Prostate gland (tissue), 2 donors: ENCODE data around the gene GATA5. TPM values are rescaled to one million over a fixed set of nuclear protein-coding genes. Genes with fewer than 3 reads are reported as not detected.

Experiments used
- DNase-seq: peaks from one replicate; pipeline ENCODE4 v3.0.0-alpha.2; 2019; ENCODE audit warnings: low spot score
- H3K27ac ChIP-seq, 2 donors: fragments of 200-600 bp; sonication (generic); 2 replicates each; pipeline ENCODE4 v1.5.1; 2017 to 2019
- H3K27me3 ChIP-seq: fragments of 200-600 bp; sonication (generic); replicated peaks from 2 replicates; pipeline ENCODE4 v1.5.1; 2019; ENCODE audit not compliant: insufficient read depth
- H3K36me3 ChIP-seq, 2 donors: fragments of 200-600 bp; sonication (generic); 1 replicate in 1 of 2; 2 replicates in 1 of 2; pipeline versions ENCODE4 v1.5.1 to v1.8.1; 2017 to 2019
- H3K4me1 ChIP-seq: fragments of 200-600 bp; sonication (generic); replicated peaks from 2 replicates; pipeline ENCODE4 v1.5.1; 2019
- H3K4me3 ChIP-seq, 2 donors: fragments of 200-600 bp; sonication (generic); 2 replicates each; pipeline ENCODE4 v1.5.1; 2017 to 2019
- H3K9me3 ChIP-seq: fragments of 200-600 bp; sonication (generic); 2 replicates; pipeline ENCODE4 v1.5.1; 2017
- CTCF ChIP-seq, 4 experiments: fragments of 200-600 bp in 2 of 4; fragments of 450-650 bp in 2 of 4; sonication (generic) in 2 of 4; IDR thresholded peaks; 1 replicate in 3 of 4; 2 replicates in 1 of 4; pipeline ENCODE4 v1.5.1; 2016 to 2019; ENCODE audit warnings: antibody characterized with exemption in 4 of 4, mild to moderate bottlenecking in 2 of 4, moderate library complexity in 2 of 4
- POLR2A ChIP-seq: fragments of 450-650 bp; IDR thresholded peaks from one replicate; pipeline ENCODE4 v1.6.1; 2016; ENCODE audit warnings: antibody characterized with exemption, mild to moderate bottlenecking
- POLR2AphosphoS5 ChIP-seq: sonication (generic); formaldehyde crosslinking; IDR thresholded peaks from one replicate; pipeline ENCODE4 v1.6.1; 2017; ENCODE audit warnings: antibody characterized with exemption
- WGBS: methylation state at CpG from one replicate; pipeline ENCODE4 v1.1.5; 2018; 5-methylcytosine and 5-hydroxymethylcytosine counted together
- intact Hi-C: fragments of 100-400 bp; cut with DNase I; formaldehyde crosslinking; loops from one replicate; pipeline ENCODE4 v1.14.2; 2022
- total RNA-seq, 2 donors: library from RNA; depleted of rRNA; stranded (reverse); fragments of >200 nt; gene quantifications; one replicate each; pipeline ENCODE4 v1.1.0, GENCODE V29; 2016

GATA5 gene
- total RNA-seq, 2 donors from 2014 or later: 1.3 to 53.7 TPM

GRCh38 chr20:62508641-62509051 is 32.9 kb upstream of the GATA5 start:
- no peaks in the 10 kb centered on the region for H3K27me3 ChIP-seq
- WGBS: 55% methylated on average over 6 of the region's 6 CpGs
- no peak overlapping the region for H3K27ac ChIP-seq
- no peak overlapping the region for H3K4me3 ChIP-seq
- no peaks in the 10 kb centered on the region for H3K4me1 ChIP-seq
- H3K9me3 ChIP-seq: no peaks in the 10 kb centered on the region
- no peak for DNase-seq
- TF ChIP-seq POLR2AphosphoS5 (no peak), POLR2A (no peak)
- H3K36me3 ChIP-seq: no peaks in the 10 kb centered on the region
- intact Hi-C loops: loop anchor here (10.0 kb wide), 1 partner anchor 296 kb away; the partner anchor contains the start of gene OGFR

- 81% methylated on average over 18 of the region's 22 CpGs for WGBS
These were observed 32.3 kb upstream of the GATA5 start for GRCh38 chr20:62507991-62508640.

GRCh38 chr20:62507323-62507722 is 31.5 kb upstream of the GATA5 start:
- WGBS: 63% methylated on average over 7 of the region's 7 CpGs
- intact Hi-C loops: loop anchor here (10.0 kb wide), 1 partner anchor 297 kb away; the partner anchor contains the start of gene OGFR
- no peaks in the 10 kb centered on the region for H3K9me3 ChIP-seq

More at GRCh38 chr20:62507991-62508640, 32.3 kb upstream of the GATA5 start:
- TF ChIP-seq CTCF (IDR thresholded peaks at IDR 0.05): no peak
- TF ChIP-seq POLR2A: no peak
- no peak for TF ChIP-seq POLR2AphosphoS5
- no peaks in the 10 kb centered on the region for H3K4me1 ChIP-seq
- intact Hi-C loops: loop anchor here (10.0 kb wide), 1 partner anchor 297 kb away; the partner anchor contains the start of gene OGFR
- H3K27ac ChIP-seq: no peak overlapping the region
- H3K36me3 ChIP-seq: no peaks in the 10 kb centered on the region
- no peaks in the 10 kb centered on the region for H3K9me3 ChIP-seq
- H3K4me3 ChIP-seq: no peak overlapping the region
- H3K27me3 ChIP-seq: no peaks in the 10 kb centered on the region
- DNase-seq: no peak

GRCh38 chr20:62506791-62507190 is 31.0 kb upstream of the GATA5 start:
- Histone ChIP-seq H3K27me3 (no peaks in the 10 kb centered on the region), H3K9me3 (no peaks in the 10 kb centered on the region), H3K4me1 (no peaks in the 10 kb centered on the region), H3K36me3 (no peaks in the 10 kb centered on the region), H3K27ac (no peak overlapping the region), H3K4me3 (no peak overlapping the region)
- 96% methylated on average over 16 of the region's 16 CpGs for WGBS
- TF ChIP-seq POLR2AphosphoS5 (no peak), CTCF (IDR thresholded peaks at IDR 0.05) (no peak), POLR2A (no peak)
- DNase-seq: no peak
- intact Hi-C loops: loop anchor here (10.0 kb wide), 1 partner anchor 298 kb away; the partner anchor contains the start of gene OGFR

More at GRCh38 chr20:62507323-62507722, 31.5 kb upstream of the GATA5 start:
- Histone ChIP-seq H3K4me1 (no peaks in the 10 kb centered on the region), H3K4me3 (no peak overlapping the region), H3K27ac (no peak overlapping the region), H3K27me3 (no peaks in the 10 kb centered on the region), H3K36me3 (no peaks in the 10 kb centered on the region)
- DNase-seq: no peak
- TF ChIP-seq POLR2A (no peak), CTCF (IDR thresholded peaks at IDR 0.05) (no peak), POLR2AphosphoS5 (no peak)

- TF ChIP-seq POLR2AphosphoS5 (no peak), POLR2A (no peak), CTCF (IDR thresholded peaks at IDR 0.05) (no peak)
- H3K36me3 ChIP-seq: no peaks in the 10 kb centered on the region
- DNase-seq: no peak
- H3K4me3 ChIP-seq: no peak overlapping the region
- no peaks in the 10 kb centered on the region for H3K9me3 ChIP-seq
- H3K4me1 ChIP-seq: no peaks in the 10 kb centered on the region
- H3K27me3 ChIP-seq: no peaks in the 10 kb centered on the region
- no peak overlapping the region for H3K27ac ChIP-seq
- intact Hi-C loops: loop anchor here (10.0 kb wide), 1 partner anchor 299 kb away; the partner anchor contains the start of gene OGFR
- WGBS: 80% methylated on average over 9 of the region's 9 CpGs
These were observed 30.3 kb upstream of the GATA5 start for GRCh38 chr20:62506087-62506486.
